ENCODE data around the gene KAZN. TPM values are rescaled to one million over a fixed set of nuclear protein-coding genes. Genes with fewer than 3 reads are reported as not detected.

KAZN gene
- total and polyA plus RNA-seq, 2 of the 8 experiments (the other 6 are each of a cell fraction or from before 2014, with no cell fraction given), result 3.7 to 11.8 TPM

DNA sequence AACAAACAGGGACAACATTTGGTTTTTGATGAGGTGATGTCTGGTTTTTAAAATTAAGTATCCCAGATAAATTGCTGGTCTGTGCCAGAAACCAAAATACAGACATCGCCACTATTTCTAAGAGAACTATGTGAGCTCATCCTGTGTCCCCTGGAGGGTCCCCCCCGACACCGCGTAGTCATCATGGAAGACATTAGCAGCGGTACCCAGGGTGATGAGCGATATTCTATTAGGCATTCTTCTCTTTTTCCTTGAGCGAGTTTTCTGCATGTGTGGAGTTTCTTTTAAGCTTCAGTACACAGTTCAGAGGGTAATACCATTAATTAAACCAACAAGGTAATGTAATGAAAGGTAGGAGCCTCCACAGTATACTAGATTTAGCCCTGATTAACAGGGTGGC is 26.5 kb downstream of the KAZN start:
- Histone ChIP-seq H3K4me2 (ENCODE audit: insufficient read depth in 1 of 2, low read depth in 2 of 2, low read length in 2 of 2) (no peak overlapping the region), H3K27ac (ENCODE audit: low read depth, low read length) (no peak overlapping the region), H3K4me3 (ENCODE audit: extremely low read depth in 1 of 4, insufficient read depth in 2 of 4, low read depth in 3 of 4, low read length in 4 of 4) (no peak overlapping the region), H3K4me1 (replicated peaks in 1 of 4; ENCODE audit: control insufficient read depth in 3 of 4, insufficient read depth in 4 of 4, low read length in 3 of 4) (peaks cover 0 to 10% (median 4%) of the 10 kb centered on the region in 4 experiments; a peak in 5 of 7 replicates), H3K23ac (ENCODE audit: insufficient read length) (no peak overlapping the region), H3K18ac (ENCODE audit: extremely low read depth, low read length) (no peak overlapping the region), H3K79me1 (ENCODE audit: low read depth, low read length) (no peaks in the 10 kb centered on the region), H4K8ac (ENCODE audit: extremely low read depth, insufficient read depth, low read length) (no peak overlapping the region), H2BK15ac (ENCODE audit: low read length) (no peak overlapping the region), H2BK120ac (replicated peaks; ENCODE audit: low read depth, low read length) (no peak overlapping the region), H3K36me3 (ENCODE audit: control insufficient read depth in 2 of 4, insufficient read depth in 4 of 4, low read length in 3 of 4) (no peaks in the 10 kb centered on the region), H3K23me2 (ENCODE audit: low read depth, low read length) (no peaks in the 10 kb centered on the region), H3K4ac (replicated peaks; ENCODE audit: insufficient read length, low read depth, low read length) (no peak overlapping the region), H4K20me1 (replicated peaks in 1 of 2; ENCODE audit: control insufficient read depth in 1 of 2, insufficient read depth in 2 of 2, low read length in 2 of 2) (no peaks in the 10 kb centered on the region), H2BK12ac (ENCODE audit: low read depth, low read length) (no peak overlapping the region), H4K91ac (replicated peaks; ENCODE audit: insufficient read length, low read length) (no peak overlapping the region), H2BK20ac (ENCODE audit: low read length) (no peak overlapping the region), H3K14ac (ENCODE audit: insufficient read length) (no peak overlapping the region), H3K9me3 (ENCODE audit: insufficient read depth in 2 of 2, low read depth in 1 of 2, low read length in 1 of 2) (peaks cover 0 to 2% of the 10 kb centered on the region in 2 experiments; a peak in 1 of 4 replicates), H4K5ac (ENCODE audit: insufficient read length, low read depth, low read length) (no peak overlapping the region), H2AFZ (ENCODE audit: low read length) (no peak overlapping the region), H2BK5ac (ENCODE audit: low read depth, low read length) (no peak overlapping the region), H2AK5ac (ENCODE audit: low read depth, low read length) (no peak overlapping the region), H3K56ac (replicated peaks; ENCODE audit: insufficient read length, low read depth, low read length) (no peak overlapping the region), H3K9ac (replicated peaks in 1 of 4; ENCODE audit: extremely low read depth in 1 of 4, low read depth in 3 of 4, low read length in 3 of 4) (no peak overlapping the region), H3K79me2 (ENCODE audit: control insufficient read depth in 1 of 2, insufficient read depth in 2 of 2, low read length in 2 of 2) (peaks cover 0 to 3% of the 10 kb centered on the region in 2 experiments; a peak in 1 of 4 replicates), H3K27me3 (replicated peaks in 1 of 4; ENCODE audit: control insufficient read depth in 3 of 4, extremely low read depth in 1 of 4, insufficient read depth in 3 of 4, low read length in 3 of 4) (no peaks in the 10 kb centered on the region)
- 92% methylated on average over 7 of the region's 7 CpGs; no CpG with 5 or more reads in 1 of the 2 experiments for WGBS, 2 experiments (ENCODE audit: extremely low coverage in 1 of 2, insufficient coverage in 1 of 2, insufficient read length in 1 of 2, insufficient replicate concordance in 2 of 2, low coverage in 1 of 2, low lambda C conversion rate in 2 of 2, missing lambda C conversion rate in 1 of 2)
- POLR2A ChIA-PET (ENCODE audit: partially characterized antibody), result interaction anchor here (1.5 kb wide), 1 partner anchor 26 kb away, joined by 3 read pairs; the partner anchor contains the start of gene KAZN
- TF ChIP-seq CHD2 (IDR thresholded peaks at IDR 0.05; ENCODE audit: low read length), result no peak
- TF ChIP-seq, protein P1, sequence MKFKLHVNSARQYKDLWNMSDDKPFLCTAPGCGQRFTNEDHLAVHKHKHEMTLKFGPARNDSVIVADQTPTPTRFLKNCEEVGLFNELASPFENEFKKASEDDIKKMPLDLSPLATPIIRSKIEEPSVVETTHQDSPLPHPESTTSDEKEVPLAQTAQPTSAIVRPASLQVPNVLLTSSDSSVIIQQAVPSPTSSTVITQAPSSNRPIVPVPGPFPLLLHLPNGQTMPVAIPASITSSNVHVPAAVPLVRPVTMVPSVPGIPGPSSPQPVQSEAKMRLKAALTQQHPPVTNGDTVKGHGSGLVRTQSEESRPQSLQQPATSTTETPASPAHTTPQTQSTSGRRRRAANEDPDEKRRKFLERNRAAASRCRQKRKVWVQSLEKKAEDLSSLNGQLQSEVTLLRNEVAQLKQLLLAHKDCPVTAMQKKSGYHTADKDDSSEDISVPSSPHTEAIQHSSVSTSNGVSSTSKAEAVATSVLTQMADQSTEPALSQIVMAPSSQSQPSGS (IDR thresholded peaks at IDR 0.05; ENCODE audit: low read length), result no peak
- TF ChIP-seq JUN (IDR thresholded peaks at IDR 0.05; ENCODE audit: low read depth, low read length), result no peak
- no peak for TF ChIP-seq FOSL1 (IDR thresholded peaks at IDR 0.05; ENCODE audit: insufficient read depth, low read depth, low read length)
- TF ChIP-seq SUZ12 (IDR thresholded peaks at IDR 0.05; ENCODE audit: low read length), result no peak
- TF ChIP-seq BRCA1 (IDR thresholded peaks at IDR 0.05; ENCODE audit: low read depth, low read length), result no peak
- no peak for TF ChIP-seq RFX5 (IDR thresholded peaks at IDR 0.05; ENCODE audit: borderline replicate concordance, low read depth, low read length)
- TF ChIP-seq RBBP5 (IDR thresholded peaks at IDR 0.05; ENCODE audit: borderline replicate concordance, low read depth, low read length), result no peak
- TF ChIP-seq, protein P2, sequence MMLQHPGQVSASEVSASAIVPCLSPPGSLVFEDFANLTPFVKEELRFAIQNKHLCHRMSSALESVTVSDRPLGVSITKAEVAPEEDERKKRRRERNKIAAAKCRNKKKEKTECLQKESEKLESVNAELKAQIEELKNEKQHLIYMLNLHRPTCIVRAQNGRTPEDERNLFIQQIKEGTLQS (IDR thresholded peaks at IDR 0.05; ENCODE audit: insufficient read depth, low read depth, low read length), result no peak
- no peak for TF ChIP-seq RXRA (IDR thresholded peaks at IDR 0.05; ENCODE audit: insufficient read depth, low read depth, low read length)
- TF ChIP-seq BACH1 (IDR thresholded peaks at IDR 0.05; ENCODE audit: low read length), result no peak
- DNase-seq (ENCODE audit: low read depth in 1 of 2, low spot score in 2 of 2), result no peak
- no peak for FAIRE-seq
- CTCF ChIA-PET (ENCODE audit: partially characterized antibody), result interaction anchor here (0.7 to 1.2 kb wide), 3 partner anchors 11 to 60 kb away, joined by 3 to 4 read pairs (median 3); no protein-coding TSS in a partner anchor
